ENCODE data around the gene TACC2. TPM values are rescaled to one million over a fixed set of nuclear protein-coding genes. Genes with fewer than 3 reads are reported as not detected.

The TACC2 gene
- total RNA-seq, 4 donors from 2014 or later = 191 to 400 (median 261) TPM

- 90 to 93% methylated on average over 5 of the region's 5 CpGs for WGBS, 2 donors
- H3K4me3 ChIP-seq (ENCODE audit: low read depth, poor library complexity, severe bottlenecking) = no peak overlapping the region
- DNase-seq (ENCODE audit: low spot score in 2 of 2) = peak in 1 of 2 donors; percentile 67
- intact Hi-C loops (cut with DNase I; ENCODE audit: low total_unique reads) = no loop called here
- TF ChIP-seq, protein P1, sequence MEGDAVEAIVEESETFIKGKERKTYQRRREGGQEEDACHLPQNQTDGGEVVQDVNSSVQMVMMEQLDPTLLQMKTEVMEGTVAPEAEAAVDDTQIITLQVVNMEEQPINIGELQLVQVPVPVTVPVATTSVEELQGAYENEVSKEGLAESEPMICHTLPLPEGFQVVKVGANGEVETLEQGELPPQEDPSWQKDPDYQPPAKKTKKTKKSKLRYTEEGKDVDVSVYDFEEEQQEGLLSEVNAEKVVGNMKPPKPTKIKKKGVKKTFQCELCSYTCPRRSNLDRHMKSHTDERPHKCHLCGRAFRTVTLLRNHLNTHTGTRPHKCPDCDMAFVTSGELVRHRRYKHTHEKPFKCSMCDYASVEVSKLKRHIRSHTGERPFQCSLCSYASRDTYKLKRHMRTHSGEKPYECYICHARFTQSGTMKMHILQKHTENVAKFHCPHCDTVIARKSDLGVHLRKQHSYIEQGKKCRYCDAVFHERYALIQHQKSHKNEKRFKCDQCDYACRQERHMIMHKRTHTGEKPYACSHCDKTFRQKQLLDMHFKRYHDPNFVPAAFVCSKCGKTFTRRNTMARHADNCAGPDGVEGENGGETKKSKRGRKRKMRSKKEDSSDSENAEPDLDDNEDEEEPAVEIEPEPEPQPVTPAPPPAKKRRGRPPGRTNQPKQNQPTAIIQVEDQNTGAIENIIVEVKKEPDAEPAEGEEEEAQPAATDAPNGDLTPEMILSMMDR (IDR thresholded peaks at IDR 0.05) = no peak
These were observed 162.2 kb downstream of the TACC2 start for GRCh38 chr10:122151121-122151694.

- WGBS, 2 donors = 42 to 50% methylated on average over 9 of the region's 9 CpGs
- intact Hi-C loops (cut with DNase I; ENCODE audit: low total_unique reads) = no loop called here
- DNase-seq (ENCODE audit: low spot score in 2 of 2) = peak; percentile 79 to 97
- H3K4me3 ChIP-seq (ENCODE audit: low read depth, poor library complexity, severe bottlenecking) = no peak overlapping the region
- TF ChIP-seq, protein P1 (IDR thresholded peaks at IDR 0.05) = no peak
- TF ChIP-seq POLR2A (IDR thresholded peaks at IDR 0.05) = no peak
These were observed 163.6 kb downstream of the TACC2 start for GRCh38 chr10:122152544-122152943.

DNA sequence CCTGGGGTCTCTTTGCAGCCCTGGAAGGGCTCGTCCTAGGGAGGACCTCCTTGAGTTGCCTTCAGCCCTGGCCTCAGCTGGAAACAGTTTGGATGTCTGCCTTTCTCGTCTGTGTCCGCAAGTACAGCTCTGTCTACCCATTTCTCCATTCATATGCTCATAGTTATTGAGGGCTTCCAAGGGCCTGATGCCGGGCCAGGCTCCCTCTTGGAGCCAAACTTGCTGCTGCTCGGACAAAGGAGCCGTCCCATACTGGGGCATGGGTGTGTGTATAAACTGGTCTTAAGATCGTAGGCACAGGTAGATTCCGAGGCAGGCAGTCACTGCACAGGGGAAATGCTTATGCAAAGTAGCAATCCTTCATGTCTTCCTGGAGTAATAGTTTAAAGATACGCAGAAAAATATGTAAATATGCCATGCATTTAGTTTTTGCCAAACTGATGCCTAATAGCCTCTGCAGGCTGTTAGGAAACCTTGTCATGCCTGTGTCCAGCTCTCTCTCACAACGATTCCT is 165.1 kb downstream of the TACC2 start:
- WGBS, 2 donors = 39 to 45% methylated on average over 10 of the region's 10 CpGs
- DNase-seq (ENCODE audit: low spot score in 2 of 2) = no peak
- TF ChIP-seq, protein P1 (IDR thresholded peaks at IDR 0.05) = no peak
- TF ChIP-seq POLR2A (IDR thresholded peaks at IDR 0.05) = no peak
- intact Hi-C loops (cut with DNase I; ENCODE audit: low total_unique reads) = no loop called here
- H3K4me3 ChIP-seq (ENCODE audit: low read depth, poor library complexity, severe bottlenecking) = no peak overlapping the region

- 20 to 25% methylated on average over 21 to 22 of the region's 22 CpGs for WGBS, 2 donors
- H3K4me3 ChIP-seq (ENCODE audit: low read depth, poor library complexity, severe bottlenecking) = no peak overlapping the region
- TF ChIP-seq, protein P1 (IDR thresholded peaks at IDR 0.05) = no peak
- no peak for TF ChIP-seq POLR2A (IDR thresholded peaks at IDR 0.05)
- DNase-seq (ENCODE audit: low spot score in 2 of 2) = no peak
- intact Hi-C loops (cut with DNase I; ENCODE audit: low total_unique reads) = no loop called here
These were observed 165.8 kb downstream of the TACC2 start for GRCh38 chr10:122154545-122155366.

DNA sequence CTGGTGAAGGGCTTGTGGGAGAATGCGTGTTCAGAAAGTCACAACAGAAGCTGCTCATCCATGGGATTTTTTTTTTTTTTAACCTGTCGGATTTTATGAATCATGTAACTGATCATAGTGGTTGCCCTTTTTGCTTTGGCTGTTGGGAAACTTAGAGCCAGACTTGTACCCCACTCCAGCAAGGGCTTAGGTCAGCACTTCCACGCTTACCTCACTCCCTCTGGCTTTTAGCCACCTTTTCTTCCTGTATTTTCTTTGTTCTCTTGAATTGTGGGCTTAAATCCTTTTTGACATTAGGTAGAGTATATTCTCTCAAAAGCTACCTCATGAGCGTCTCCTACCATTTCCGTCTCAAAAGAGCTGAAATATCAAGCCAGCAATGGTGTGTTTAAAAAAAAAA is 168.5 kb downstream of the TACC2 start:
- H3K4me3 ChIP-seq (ENCODE audit: low read depth, poor library complexity, severe bottlenecking) = no peak overlapping the region
- no peak for DNase-seq (ENCODE audit: low spot score in 2 of 2)
- intact Hi-C loops (cut with DNase I; ENCODE audit: low total_unique reads) = no loop called here
- TF ChIP-seq, protein P1 (IDR thresholded peaks at IDR 0.05) = no peak
- no peak for TF ChIP-seq POLR2A (IDR thresholded peaks at IDR 0.05)
- 91 to 92% methylated on average over 5 of the region's 5 CpGs for WGBS, 2 donors

All from lower leg skin (tissue), 4 donors.